Suppressor macrophage (primary cell): ENCODE measurements around the gene TMEM86A.
"Not testable (repeated sequence)": the region's sequence is repeated elsewhere in the genome, so short reads cannot be mapped to it uniquely, and the experiment has no call there.

Source experiments
- DNase-seq, 4 experiments: peaks; one replicate each; pipeline ENCODE4 v3.0.0-alpha.2; 2020 to 2022
- total RNA-seq, 17 experiments: gene quantifications; one replicate each; lab custom pipeline; 2026; ENCODE audit warnings: mixed read lengths in 6 of 17, inconsistent platforms in 3 of 17; lab: John Stamatoyannopoulos, UW

TMEM86A gene
- 0.54 to 46.1 (median 22.6) reads per million in 17 experiments for total RNA-seq

GRCh38 chr11:18698341-18699268 lies at the start of gene TMEM86A:
Gene TMEM86A (plus strand): TSS chr11:18698779. CDS start chr11:18698887, 108 bp downstream.
- peak; percentile 94 to 98 (median 96) for DNase-seq

DNA sequence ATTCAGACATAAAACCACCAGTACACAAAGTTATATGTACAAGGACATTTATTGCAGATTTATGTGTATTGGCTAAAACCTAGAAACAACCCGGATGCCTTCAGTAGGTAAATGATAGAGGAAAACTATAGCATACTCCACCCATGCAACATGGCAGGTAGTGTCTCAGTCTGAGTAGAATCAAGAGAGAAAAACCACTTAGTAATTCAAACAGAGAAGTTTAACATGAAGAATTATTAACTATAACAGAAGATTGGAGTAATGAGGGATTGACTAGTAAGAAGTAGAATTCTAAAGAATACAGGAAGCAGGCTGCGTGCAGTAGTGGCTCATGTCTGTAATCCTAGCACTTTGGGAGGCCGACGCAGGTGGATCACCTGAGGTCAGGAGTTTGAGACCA lies 48.2 kb upstream of the TMEM86A start:
- DNase-seq: no peak

GRCh38 chr11:18650859-18651557 lies 47.6 kb upstream of the TMEM86A start:
- DNase-seq: peak; percentile 78 to 86 (median 80)

DNA sequence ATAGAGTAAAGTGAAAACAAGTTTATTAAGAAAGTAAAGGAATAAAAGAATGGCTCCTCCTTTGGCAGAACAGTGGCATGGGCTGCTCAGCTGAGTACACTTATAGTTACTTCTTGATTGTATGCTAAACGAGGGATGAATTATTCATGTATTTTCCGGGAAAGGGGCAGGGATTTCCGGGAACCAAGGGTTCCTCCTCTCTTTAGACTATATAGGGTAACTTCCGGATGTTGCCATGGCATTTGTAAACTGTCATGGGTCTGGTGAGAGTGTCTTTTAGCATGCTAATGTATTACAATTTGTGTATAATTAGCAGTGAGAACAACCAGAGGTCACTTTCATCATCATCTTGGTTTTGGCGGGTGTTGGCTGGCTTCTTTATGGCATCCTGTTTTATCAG lies 40.9 kb upstream of the TMEM86A start:
- DNase-seq: no peak

- not testable (repeated sequence) for DNase-seq
Observed at GRCh38 chr11:18665353-18665872, 33.2 kb upstream of the TMEM86A start.

- DNase-seq: no peak
Observed at GRCh38 chr11:18668131-18668530, 30.4 kb upstream of the TMEM86A start.

GRCh38 chr11:18669219-18669596 lies 29.4 kb upstream of the TMEM86A start:
- peak in 3 of 4 experiments; percentile 27 to 38 (median 27) for DNase-seq

DNA sequence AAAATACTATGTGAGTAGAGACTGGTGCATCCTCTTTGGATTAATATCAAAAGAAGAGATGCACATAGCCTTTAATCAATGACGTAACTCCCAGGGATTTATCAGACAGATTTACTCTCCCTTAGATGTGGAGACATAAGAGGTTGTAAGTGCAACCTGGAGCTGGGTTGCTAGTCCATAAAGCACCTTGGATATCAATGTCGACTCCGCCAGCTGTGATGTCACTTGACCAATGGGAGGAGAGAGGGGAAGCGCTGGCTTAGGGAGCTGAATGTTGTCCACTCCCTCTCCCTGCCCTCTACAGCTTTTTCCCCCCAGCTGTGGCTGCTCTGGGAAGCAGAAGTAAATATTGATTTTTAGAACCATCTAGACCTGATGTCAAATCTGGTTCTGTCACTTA lies 28.9 kb upstream of the TMEM86A start:
- DNase-seq: peak in 1 of 4 experiments; percentile 13

- DNase-seq: no peak
Observed at GRCh38 chr11:18671246-18671645, 27.3 kb upstream of the TMEM86A start.

DNA sequence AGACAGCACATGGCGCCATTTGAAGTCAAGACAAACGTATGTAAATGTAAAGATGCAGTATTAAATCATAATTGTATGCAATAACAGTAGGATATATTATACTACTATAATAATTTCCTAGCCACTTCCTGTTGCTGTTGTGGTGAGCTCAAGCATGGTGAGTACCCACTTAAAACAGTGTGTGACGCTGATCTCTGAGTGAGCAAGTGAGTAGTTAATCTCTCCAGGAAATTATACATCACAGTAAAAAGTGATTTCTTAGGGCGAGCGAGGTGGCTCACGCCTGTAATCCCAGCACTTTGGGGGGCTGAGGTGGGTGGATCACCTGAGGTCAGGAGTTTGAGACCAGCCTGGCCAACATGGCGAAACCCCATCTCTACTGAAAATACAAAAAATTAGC lies 26.4 kb upstream of the TMEM86A start:
- peak in 2 of 4 experiments; percentile 33 to 36 for DNase-seq

DNA sequence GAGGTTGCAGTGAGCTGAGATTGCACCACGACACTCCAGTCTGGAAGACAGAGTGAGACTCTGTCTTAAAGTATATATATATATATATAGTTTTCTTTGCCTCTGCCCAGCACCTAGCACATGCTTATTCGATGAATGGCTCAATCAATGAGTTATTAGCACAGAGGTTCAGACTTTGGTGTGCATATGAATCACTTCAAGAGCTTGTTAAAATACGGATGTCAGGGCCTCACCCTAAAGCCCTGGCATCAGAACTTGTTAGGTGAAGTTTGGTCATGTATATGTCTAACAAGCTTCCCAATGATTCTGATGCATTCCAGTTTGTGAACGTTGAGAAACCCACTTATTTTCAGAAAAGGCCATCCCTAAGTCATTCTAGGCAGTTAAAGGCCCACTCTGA lies 21.8 kb upstream of the TMEM86A start:
- no peak for DNase-seq

DNA sequence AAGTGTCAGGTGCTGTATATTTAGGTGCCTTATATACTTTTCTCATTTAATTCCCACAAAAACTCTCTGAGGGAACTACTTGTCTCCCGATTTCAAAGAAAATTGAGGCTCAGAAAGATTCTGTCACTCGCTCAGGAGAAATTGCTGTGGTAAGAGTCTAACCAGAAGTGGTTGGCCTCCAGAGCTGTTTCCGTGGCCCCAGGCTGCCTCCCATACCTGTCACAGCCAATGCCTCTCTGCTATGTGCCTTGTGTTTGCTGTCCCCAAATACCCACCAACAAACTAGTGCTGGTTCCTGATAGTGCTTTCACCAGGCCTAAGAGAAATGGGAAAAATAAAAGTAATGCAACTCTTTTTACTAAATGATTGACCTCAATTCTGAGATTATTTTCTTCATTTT lies 21.0 kb upstream of the TMEM86A start:
- DNase-seq: no peak

- DNase-seq: not testable (repeated sequence)
Observed at GRCh38 chr11:18681949-18682348, 16.6 kb upstream of the TMEM86A start.

DNA sequence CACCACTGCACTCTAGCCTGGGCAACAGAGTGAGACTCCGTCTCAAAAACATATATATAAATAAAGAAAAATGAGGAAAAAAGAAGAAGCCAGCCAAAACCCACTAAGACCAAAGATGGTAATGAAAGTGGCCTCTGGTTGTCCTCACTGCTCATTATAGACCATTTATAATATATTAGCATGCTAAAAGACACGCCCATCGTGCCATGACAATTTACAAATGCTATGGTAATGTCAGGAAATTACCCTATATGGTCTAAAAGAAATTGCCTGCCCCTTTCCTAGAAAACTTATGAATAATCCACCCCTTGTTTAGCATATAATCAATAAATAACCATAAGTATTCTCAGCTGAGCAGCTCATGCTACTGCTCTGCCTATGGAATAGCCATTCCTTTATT lies 16.1 kb upstream of the TMEM86A start:
- DNase-seq: no peak

- DNase-seq: no peak
Observed at GRCh38 chr11:18684267-18684666, 14.3 kb upstream of the TMEM86A start.

DNA sequence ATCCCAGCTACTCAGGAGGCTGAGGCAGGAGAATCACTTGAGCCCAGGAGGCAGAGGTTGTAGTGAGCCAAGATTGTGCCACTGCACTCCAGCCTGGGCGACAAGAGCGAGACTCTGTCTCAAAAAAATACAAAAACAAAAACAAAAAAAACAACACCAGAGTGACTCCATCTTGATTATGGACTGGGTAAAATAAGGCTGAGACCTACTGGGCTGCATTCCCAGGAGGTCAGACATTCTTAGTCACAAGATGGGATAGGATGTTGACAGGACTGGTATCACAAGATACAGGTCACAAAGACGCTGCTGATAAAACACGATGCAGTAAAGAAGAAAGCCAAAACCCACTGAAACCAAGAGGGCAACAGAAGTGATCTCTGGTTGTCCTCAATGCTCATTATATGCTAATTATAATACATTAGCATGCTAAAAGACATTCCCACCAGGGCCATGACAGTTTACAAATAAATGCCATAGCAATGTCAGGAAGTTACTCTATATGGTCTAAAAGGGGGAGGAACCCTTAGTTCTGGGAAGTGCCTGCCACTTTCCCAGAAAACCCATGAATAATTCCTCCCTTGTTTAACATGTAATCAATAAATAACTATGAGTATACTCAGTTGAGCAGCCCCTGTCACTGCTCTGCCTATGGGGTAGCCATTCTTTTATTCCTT lies 7.0 kb upstream of the TMEM86A start:
- not testable (repeated sequence) for DNase-seq

GRCh38 chr11:18692941-18693760 lies 5.4 kb upstream of the TMEM86A start:
- no peak for DNase-seq

DNA sequence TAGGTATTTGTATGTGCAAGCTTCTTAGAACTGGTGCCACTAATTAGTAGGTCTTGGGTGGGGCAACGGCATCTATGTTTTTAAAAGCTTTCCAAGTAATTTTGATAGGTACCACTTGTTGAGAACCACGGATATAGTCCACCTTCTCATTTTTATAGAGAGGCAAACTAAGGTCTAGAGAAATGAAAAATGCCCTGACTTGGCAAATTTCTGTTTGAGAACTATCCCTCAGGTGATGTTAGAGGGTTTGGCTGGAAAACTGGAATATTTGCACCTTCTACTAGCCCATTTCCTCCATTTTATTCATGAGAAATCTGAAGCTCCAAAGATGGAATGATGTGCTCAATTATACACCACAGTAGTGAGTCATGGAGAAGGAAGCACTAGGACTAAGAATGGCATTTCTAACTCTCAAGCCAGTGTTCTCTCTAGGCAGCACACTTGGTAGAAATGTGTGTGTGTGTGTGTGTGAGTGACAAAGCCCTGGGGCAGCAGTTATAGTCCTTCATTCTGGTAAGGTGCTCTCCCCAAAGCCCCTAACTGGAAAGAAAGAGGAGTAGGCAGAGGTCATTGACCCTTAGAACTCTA lies 1.8 kb upstream of the TMEM86A start:
- peak in 1 of 4 experiments; percentile 11 for DNase-seq

GRCh38 chr11:18697576-18697975 lies 1.0 kb upstream of the TMEM86A start:
- peak; percentile 62 to 84 (median 78) for DNase-seq

- no peak for DNase-seq
Observed at GRCh38 chr11:18699269-18699596, 654 bp downstream of the TMEM86A start.

- peak; percentile 82 to 89 (median 88) for DNase-seq
Observed at GRCh38 chr11:18699848-18700261, 1.3 kb downstream of the TMEM86A start.
